Measurements from ENCODE around the gene SAXO2.
"Not testable (repeated sequence)": the region's sequence is repeated elsewhere in the genome, so short reads cannot be mapped to it uniquely, and the experiment has no call there.

The SAXO2 gene

DNA sequence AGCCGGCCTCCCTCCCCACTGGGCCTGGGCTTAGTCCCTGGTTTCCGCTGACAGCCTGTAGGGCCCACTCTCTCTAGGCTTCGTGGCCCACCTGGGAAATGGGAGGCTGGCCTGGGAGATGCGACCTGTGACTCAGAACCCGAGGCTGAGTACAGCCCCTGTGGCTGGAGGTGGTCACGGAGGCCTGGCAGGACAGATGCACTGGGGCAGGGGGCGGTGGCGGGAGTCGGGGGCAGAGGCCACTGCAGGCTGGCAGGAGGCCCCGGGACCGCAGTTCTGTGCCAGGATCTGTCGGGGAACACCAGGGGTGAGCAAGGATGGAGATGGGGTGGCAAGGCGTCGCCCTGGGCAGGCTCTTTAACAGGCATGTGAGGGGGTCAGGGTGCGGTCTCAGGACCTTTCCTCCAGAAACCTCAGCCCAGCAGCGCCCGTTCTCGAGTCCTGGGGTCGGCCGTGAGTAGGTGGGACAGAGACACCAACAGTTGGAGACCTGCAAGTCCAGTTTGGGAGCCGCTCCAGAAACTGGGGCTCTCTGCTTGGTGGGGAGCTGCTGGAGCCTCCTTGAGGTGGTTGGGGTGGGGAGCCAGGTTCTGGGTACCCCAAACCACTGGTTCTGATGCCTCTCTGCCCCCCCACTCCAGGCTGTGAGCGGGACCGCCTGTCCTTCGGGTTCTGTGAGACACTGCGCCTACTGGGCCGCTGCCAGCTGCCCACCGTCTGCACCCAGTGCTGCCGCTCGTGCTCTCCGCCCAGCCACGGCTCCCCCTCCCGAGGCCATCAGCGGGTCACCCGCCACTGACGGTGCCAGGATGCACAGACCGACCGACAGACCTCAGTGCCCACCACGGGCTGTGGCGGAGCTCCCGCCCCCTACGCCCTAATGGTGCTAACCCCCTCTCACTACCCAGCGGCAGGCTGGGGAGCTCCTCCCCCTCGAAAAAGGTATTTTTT is 71.3 kb downstream of the SAXO2 start:
- H3K9me3 ChIP-seq (ENCODE audit: insufficient read depth, low read length, severe bottlenecking); H3K4me2 ChIP-seq (ENCODE audit: insufficient read depth, low read length); H3K79me2 ChIP-seq (ENCODE audit: insufficient read depth, low read length); H3K4me1 ChIP-seq (ENCODE audit: insufficient read depth, low read length); DNase-seq; H4K20me1 ChIP-seq (ENCODE audit: insufficient read depth, low read length); H3K27me3 ChIP-seq (ENCODE audit: insufficient read depth, low read length, poor library complexity); H3K9ac ChIP-seq (ENCODE audit: low read depth, low read length); H3K4me3 ChIP-seq (ENCODE audit: low read depth in 1 of 2, low read length in 2 of 2); H3K36me3 ChIP-seq (ENCODE audit: insufficient read depth, low read length); H3K27ac ChIP-seq (ENCODE audit: low read length); ATAC-seq (ENCODE audit: insufficient read depth, low read depth); H2AFZ ChIP-seq (ENCODE audit: low read depth, low read length): not testable (repeated sequence)
